H1 (cell line): ENCODE measurements around the gene ADCK2. TPM values are rescaled to one million over a fixed set of nuclear protein-coding genes. Genes with fewer than 3 reads are reported as not detected.

ENCODE experiments used
- CTCF ChIA-PET: fragments of 300-600 bp; sonication (Branson Sonifier 250); formaldehyde crosslinking; loops from one replicate; lab custom pipeline; 2021; ENCODE audit not compliant: partially characterized antibody; lab: Charles Lee
- POLR2A ChIA-PET: fragments of 300-600 bp; sonication (Branson Sonifier 250); formaldehyde crosslinking; loops from one replicate; lab custom pipeline; 2021; ENCODE audit warnings: inconsistent platforms; ENCODE audit not compliant: partially characterized antibody; lab: Charles Lee
- DNase-seq, 2 experiments: peaks; one replicate each; pipeline versions ENCODE4 v3.0.0 to v3.0.0-alpha.2; 2010 to 2022; ENCODE audit warnings: low spot score in 2 of 2, low read depth in 1 of 2, mixed read lengths in 1 of 2
- FAIRE-seq: peaks from 2 replicates; lab custom pipeline; 2011; peaks lifted over from hg19 to GRCh38; lab: Jason Lieb, UNC
- H2AFZ ChIP-seq: 2 replicates; pipeline ENCODE4 v1.8.1; 2012; ENCODE audit warnings: low read length, inconsistent platforms
- H2AK5ac ChIP-seq: 2 replicates; pipeline ENCODE4 v1.6.1; 2013; ENCODE audit warnings: low read depth, low read length
- H2BK120ac ChIP-seq: replicated peaks from 2 replicates; pipeline ENCODE3; 2013; ENCODE audit warnings: low read depth, low read length, inconsistent platforms
- H2BK12ac ChIP-seq: 2 replicates; pipeline ENCODE4 v1.6.1; 2013; ENCODE audit warnings: low read depth, low read length
- H2BK15ac ChIP-seq: 2 replicates; pipeline ENCODE4 v1.6.1; 2013; ENCODE audit warnings: low read length
- H2BK20ac ChIP-seq: 2 replicates; pipeline ENCODE4 v1.6.1; 2013; ENCODE audit warnings: low read length
- H2BK5ac ChIP-seq: 2 replicates; pipeline ENCODE4 v1.6.1; 2013; ENCODE audit warnings: low read depth, low read length
- H3K14ac ChIP-seq: 2 replicates; pipeline ENCODE4 v1.6.1; 2013; ENCODE audit warnings: inconsistent platforms; ENCODE audit not compliant: insufficient read length
- H3K18ac ChIP-seq: 2 replicates; pipeline ENCODE4 v1.6.1; 2013; ENCODE audit warnings: low read length; ENCODE audit errors: extremely low read depth
- H3K23ac ChIP-seq: 2 replicates; pipeline ENCODE4 v1.6.1; 2013; ENCODE audit warnings: inconsistent platforms; ENCODE audit not compliant: insufficient read length
- H3K23me2 ChIP-seq: 2 replicates; pipeline ENCODE4 v1.6.1; 2013; ENCODE audit warnings: low read depth, low read length
- H3K27ac ChIP-seq: 2 replicates; pipeline ENCODE4 v1.6.1; 2011; ENCODE audit warnings: low read depth, low read length, inconsistent platforms
- H3K27me3 ChIP-seq, 4 experiments: replicated peaks in 1 of 4; 1 replicate in 1 of 4; 2 replicates in 3 of 4; pipeline versions ENCODE4 v1.6.1 to v1.8.1; 2011 to 2013; ENCODE audit warnings: low read length in 3 of 4, mild to moderate bottlenecking in 3 of 4, inconsistent platforms in 2 of 4, mixed read lengths in 2 of 4, moderate library complexity in 1 of 4; ENCODE audit not compliant: control insufficient read depth in 3 of 4, insufficient read depth in 3 of 4; ENCODE audit errors: extremely low read depth in 1 of 4
- H3K36me3 ChIP-seq, 4 experiments: 2 replicates each; pipeline versions ENCODE4 v1.6.1 to v1.8.1; 2011 to 2013; ENCODE audit warnings: mild to moderate bottlenecking in 4 of 4, low read length in 3 of 4, moderate library complexity in 2 of 4, control low read depth in 1 of 4, inconsistent platforms in 1 of 4; ENCODE audit not compliant: insufficient read depth in 4 of 4, control insufficient read depth in 2 of 4
- H3K4ac ChIP-seq: replicated peaks from 2 replicates; pipeline ENCODE3; 2013; ENCODE audit warnings: low read length, low read depth, mixed read lengths, inconsistent platforms; ENCODE audit not compliant: insufficient read length
- H3K4me1 ChIP-seq, 4 experiments: replicated peaks in 1 of 4; 1 replicate in 1 of 4; 2 replicates in 3 of 4; pipeline versions ENCODE4 v1.6.1 to v1.8.1; 2011 to 2013; ENCODE audit warnings: low read length in 3 of 4, inconsistent platforms in 2 of 4, mixed read lengths in 1 of 4; ENCODE audit not compliant: insufficient read depth in 4 of 4, control insufficient read depth in 3 of 4
- H3K4me2 ChIP-seq, 2 experiments: 2 replicates each; pipeline versions ENCODE4 v1.6.1 to v1.8.1; 2011 to 2013; ENCODE audit warnings: low read depth in 2 of 2, low read length in 2 of 2, control low read depth in 1 of 2, inconsistent platforms in 1 of 2, mild to moderate bottlenecking in 1 of 2; ENCODE audit not compliant: insufficient read depth in 1 of 2
- H3K4me3 ChIP-seq, 4 experiments: fragments of 200-600, 300-600 bp in 1 of 4; sonication (generic), shearing (Covaris generic), sonication (Bioruptor Twin) in 1 of 4; 2 replicates each; pipeline versions ENCODE4 v1.5.1 to v1.8.1; 2011 to 2016; ENCODE audit warnings: low read length in 4 of 4, low read depth in 3 of 4, control low read depth in 2 of 4, inconsistent platforms in 2 of 4, mild to moderate bottlenecking in 2 of 4, mixed read lengths in 1 of 4, moderate library complexity in 1 of 4; ENCODE audit not compliant: insufficient read depth in 2 of 4; ENCODE audit errors: extremely low read depth in 1 of 4
- H3K56ac ChIP-seq: replicated peaks from 2 replicates; pipeline ENCODE3; 2013; ENCODE audit warnings: low read depth, mild to moderate bottlenecking, mixed read lengths, low read length, inconsistent platforms; ENCODE audit not compliant: insufficient read length
- H3K79me1 ChIP-seq: 2 replicates; pipeline ENCODE4 v1.6.1; 2013; ENCODE audit warnings: low read depth, low read length, control low read depth
- H3K79me2 ChIP-seq, 2 experiments: 2 replicates each; pipeline versions ENCODE4 v1.6.1 to v1.8.1; 2012 to 2013; ENCODE audit warnings: low read length in 2 of 2, mild to moderate bottlenecking in 2 of 2, inconsistent platforms in 1 of 2; ENCODE audit not compliant: insufficient read depth in 2 of 2, control insufficient read depth in 1 of 2
- H3K9ac ChIP-seq, 4 experiments: replicated peaks in 1 of 4; 1 replicate in 1 of 4; 2 replicates in 3 of 4; pipeline versions ENCODE4 v1.6.1 to v1.8.1; 2011 to 2013; ENCODE audit warnings: low read depth in 3 of 4, low read length in 3 of 4, control low read depth in 2 of 4, mild to moderate bottlenecking in 2 of 4, moderate library complexity in 2 of 4, inconsistent platforms in 1 of 4; ENCODE audit errors: extremely low read depth in 1 of 4
- H3K9me3 ChIP-seq, 2 experiments: 2 replicates each; pipeline versions ENCODE4 v1.6.1 to v1.8.1; 2012 to 2013; ENCODE audit warnings: mild to moderate bottlenecking in 2 of 2, moderate library complexity in 2 of 2, control low read depth in 1 of 2, inconsistent platforms in 1 of 2, low read depth in 1 of 2, low read length in 1 of 2, mixed read lengths in 1 of 2; ENCODE audit not compliant: insufficient read depth in 2 of 2
- H4K20me1 ChIP-seq, 2 experiments: replicated peaks in 1 of 2; 2 replicates each; pipeline versions ENCODE3 to v1.8.1; 2011 to 2013; ENCODE audit warnings: inconsistent platforms in 2 of 2, low read length in 2 of 2, mild to moderate bottlenecking in 1 of 2; ENCODE audit not compliant: insufficient read depth in 2 of 2, control insufficient read depth in 1 of 2
- H4K5ac ChIP-seq: 2 replicates; pipeline ENCODE4 v1.6.1; 2013; ENCODE audit warnings: low read length, low read depth, mixed read lengths, inconsistent platforms; ENCODE audit not compliant: insufficient read length
- H4K8ac ChIP-seq: 2 replicates; pipeline ENCODE4 v1.8.0; 2013; ENCODE audit warnings: mild to moderate bottlenecking, moderate library complexity, low read length, inconsistent platforms; ENCODE audit not compliant: insufficient read depth; ENCODE audit errors: extremely low read depth
- H4K91ac ChIP-seq: replicated peaks from 2 replicates; pipeline ENCODE3; 2013; ENCODE audit warnings: low read length, mixed read lengths, inconsistent platforms; ENCODE audit not compliant: insufficient read length
- FOSL1 ChIP-seq: IDR thresholded peaks from 2 replicates; pipeline ENCODE4 v1.6.1; 2011; ENCODE audit warnings: mild to moderate bottlenecking, low read depth, low read length, moderate library complexity; ENCODE audit not compliant: insufficient read depth
- WGBS, 2 experiments: shearing (Covaris generic) in 1 of 2; methylation state at CpG; one replicate each; pipeline versions ENCODE4 v1.1.6 to v1.1.7; 2013 to 2015; ENCODE audit warnings: low lambda C conversion rate in 2 of 2, mixed read lengths in 2 of 2, inconsistent platforms in 1 of 2, low coverage in 1 of 2, missing lambda C conversion rate in 1 of 2; ENCODE audit not compliant: insufficient replicate concordance in 2 of 2, insufficient coverage in 1 of 2, insufficient read length in 1 of 2; ENCODE audit errors: extremely low coverage in 1 of 2, missing lambda C conversion rate in 1 of 2; 5-methylcytosine and 5-hydroxymethylcytosine counted together
- polyA plus RNA-seq, 7 experiments: library from polyadenylated mRNA; depleted of rRNA in 3 of 7; stranded (reverse) in 5 of 7; unstranded in 2 of 7; fragments of >200 nt in 5 of 7; fragments of 200-250 nt in 2 of 7; gene quantifications; 1 replicate in 5 of 7; 2 replicates in 1 of 7; 4 replicates in 1 of 7; pipeline versions ENCODE4 v1.2.1 to v1.2.3, GENCODE V29; 2011 to 2013; ENCODE audit warnings: missing spikeins in 2 of 7, mixed read lengths in 2 of 7
- total RNA-seq: library from RNA; stranded (reverse); fragmentation: NEBNext Ultra II Directional; extraction: Animal tissue kit (Norgen Biotek cat#: 25700); gene quantifications from 2 replicates; pipeline ENCODE4 v1.2.1, GENCODE V29; 2021

The ADCK2 gene
- total and polyA plus RNA-seq, 2 of the 8 experiments (the other 6 are each of a cell fraction or from before 2014, with no cell fraction given), result 6.9 to 11.7 TPM

DNA sequence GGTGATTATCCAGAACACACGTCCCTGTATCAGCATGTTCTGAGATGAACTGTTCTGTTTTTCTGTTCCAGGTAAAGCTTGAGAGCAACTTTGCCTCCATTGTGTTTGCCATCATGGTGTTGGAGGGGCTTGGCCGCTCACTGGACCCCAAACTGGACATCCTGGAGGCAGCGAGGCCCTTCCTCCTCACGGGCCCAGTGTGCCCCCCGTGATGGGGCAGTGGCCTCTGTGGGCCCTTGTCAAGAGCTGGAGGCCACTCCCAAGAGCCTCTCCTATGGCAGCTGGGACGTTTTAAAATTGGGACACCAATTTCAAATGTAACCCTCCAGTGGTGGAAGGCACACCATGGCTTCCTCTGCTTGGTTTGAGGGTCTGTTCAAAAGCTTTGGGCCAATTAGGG lies 21.8 kb downstream of the ADCK2 start:
- DNase-seq, result peak in 1 of 2 experiments; percentile 13
- Histone ChIP-seq H3K56ac (no peak overlapping the region), H2BK120ac (no peak overlapping the region), H3K36me3 (no peaks in the 10 kb centered on the region), H2BK12ac (no peak overlapping the region), H3K79me1 (peaks cover 3% of the 10 kb centered on the region; the same call in 1 of the 2 replicates), H3K4me3 (no peak overlapping the region), H2AFZ (no peak overlapping the region), H3K27ac (no peak overlapping the region), H3K4ac (no peak overlapping the region), H3K27me3 (no peaks in the 10 kb centered on the region), H3K23me2 (peaks cover 2% of the 10 kb centered on the region; the same call in 1 of the 2 replicates), H3K4me1 (peaks cover 0 to 6% (median 2%) of the 10 kb centered on the region in 4 experiments; a peak in 3 of 7 replicates), H2BK5ac (no peak overlapping the region), H3K79me2 (peaks cover 0 to 19% of the 10 kb centered on the region in 2 experiments; a peak in 2 of 4 replicates), H2BK15ac (no peak overlapping the region), H3K9ac (no peak overlapping the region), H3K23ac (no peak overlapping the region), H4K91ac (no peak overlapping the region), H4K5ac (no peak overlapping the region), H3K9me3 (no peaks in the 10 kb centered on the region), H3K14ac (no peak overlapping the region), H2BK20ac (no peak overlapping the region), H2AK5ac (no peak overlapping the region), H4K8ac (no peak overlapping the region; the same call in 1 of the 2 replicates), H3K4me2 (no peak overlapping the region), H3K18ac (no peak overlapping the region), H4K20me1 (no peaks in the 10 kb centered on the region)
- 88% methylated on average over 6 of the region's 6 CpGs; no CpG with 5 or more reads in 1 of the 2 experiments for WGBS, 2 experiments
- FAIRE-seq, result no peak
- CTCF ChIA-PET, result interaction anchor here (4.9 kb wide), 1 partner anchor 19 kb away, joined by 22 read pairs; no protein-coding TSS in a partner anchor
- POLR2A ChIA-PET, result interaction anchor here (1.2 to 2.2 kb wide), 2 partner anchors 16 to 73 kb away, joined by 3 to 4 read pairs; no protein-coding TSS in a partner anchor
- TF ChIP-seq FOSL1, result no peak
